Measurements from ENCODE around the gene PLVAP.

PLVAP gene

GRCh38 chr19:17333611-17334413, 43.3 kb downstream of the PLVAP start:
- DNase-seq, result peak; percentile 71 to 72

- peak; percentile 46 to 59 for DNase-seq
Observed at GRCh38 chr19:17332677-17333581, 44.2 kb downstream of the PLVAP start.

- no peak for DNase-seq
Observed at GRCh38 chr19:17332360-17332676, 44.8 kb downstream of the PLVAP start.

- no peak for DNase-seq
Observed at GRCh38 chr19:17331045-17331558, 46.0 kb downstream of the PLVAP start.

DNA sequence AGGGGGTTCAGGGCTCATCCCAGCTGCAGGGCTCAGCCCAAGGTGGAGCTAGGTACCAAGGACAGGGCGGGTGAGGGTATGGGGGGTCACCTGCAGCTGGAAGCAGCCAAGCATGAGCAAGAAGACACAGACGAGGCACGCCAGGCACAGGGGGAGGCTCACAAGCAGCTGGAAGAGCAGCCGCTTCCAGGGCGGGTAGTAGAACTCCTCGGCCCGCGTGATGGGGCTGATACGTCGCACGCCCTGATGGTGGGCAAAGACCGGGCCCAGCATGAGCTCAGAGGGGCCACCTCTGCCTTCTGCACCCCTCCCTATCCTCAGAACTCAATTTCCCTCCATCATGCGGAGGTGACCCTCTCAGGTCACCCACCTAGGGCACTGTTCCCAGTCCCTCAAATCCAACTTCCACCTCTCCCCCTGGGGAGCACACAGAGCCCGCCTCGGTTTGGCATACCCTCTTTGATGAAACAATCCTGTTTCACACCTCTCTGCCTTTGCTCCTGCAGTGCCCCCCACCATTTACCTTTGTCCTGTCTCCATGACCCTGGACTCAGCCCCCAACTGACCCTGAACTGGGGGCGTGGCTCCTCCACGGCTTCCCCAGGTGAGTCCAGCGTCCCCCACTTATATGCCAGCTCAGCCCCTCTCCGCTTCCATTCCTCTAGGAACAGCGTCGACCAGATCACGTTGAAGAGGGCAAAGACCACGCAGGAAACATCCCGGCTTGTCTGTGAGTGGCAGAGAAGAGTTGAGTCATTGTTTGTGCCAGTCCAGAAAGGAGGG, 46.7 kb downstream of the PLVAP start:
- DNase-seq, result no peak

DNA sequence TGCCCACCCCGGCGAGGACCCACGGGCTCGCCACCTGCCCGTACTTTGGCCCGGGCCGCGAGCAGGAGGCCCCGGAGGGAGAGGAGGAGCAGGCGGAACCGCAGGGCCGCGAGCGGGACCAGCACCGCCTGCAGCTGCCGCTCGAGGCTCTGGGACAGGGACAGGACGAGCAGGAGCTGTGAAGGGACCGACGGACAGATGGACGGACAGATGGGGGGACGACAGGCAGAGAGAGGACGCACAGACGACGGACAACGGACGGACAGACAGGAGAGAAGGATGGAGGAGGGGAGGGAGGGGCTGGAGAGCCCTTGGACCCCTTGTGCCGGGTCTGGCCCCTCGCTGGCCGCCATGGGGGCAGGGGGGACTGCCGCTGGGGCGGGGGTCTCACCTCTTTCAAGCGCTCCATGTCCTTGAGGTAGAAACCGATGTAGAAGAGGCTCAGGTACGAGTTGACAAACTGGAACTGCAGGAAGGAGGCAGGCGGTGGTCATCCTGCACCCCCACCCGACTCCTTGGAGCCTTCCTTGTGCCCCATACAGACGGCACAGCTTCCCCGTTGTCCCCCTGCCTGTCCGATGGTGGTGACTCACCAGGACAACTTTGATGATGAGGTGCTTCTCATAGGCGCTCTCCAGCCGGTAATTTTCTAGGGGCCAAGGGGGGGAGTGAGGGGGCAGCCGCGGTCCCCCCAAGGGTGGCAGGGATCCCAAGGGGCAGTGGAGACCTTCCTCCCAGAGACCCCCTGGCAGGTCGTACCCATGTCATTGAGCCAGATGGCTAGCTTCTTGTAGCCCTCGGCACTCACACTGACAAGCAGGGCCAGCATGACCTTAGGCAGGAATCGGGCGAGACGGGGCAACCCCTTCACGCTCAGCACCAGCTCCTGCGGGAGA, 47.5 kb downstream of the PLVAP start:
- DNase-seq, result no peak

DNA sequence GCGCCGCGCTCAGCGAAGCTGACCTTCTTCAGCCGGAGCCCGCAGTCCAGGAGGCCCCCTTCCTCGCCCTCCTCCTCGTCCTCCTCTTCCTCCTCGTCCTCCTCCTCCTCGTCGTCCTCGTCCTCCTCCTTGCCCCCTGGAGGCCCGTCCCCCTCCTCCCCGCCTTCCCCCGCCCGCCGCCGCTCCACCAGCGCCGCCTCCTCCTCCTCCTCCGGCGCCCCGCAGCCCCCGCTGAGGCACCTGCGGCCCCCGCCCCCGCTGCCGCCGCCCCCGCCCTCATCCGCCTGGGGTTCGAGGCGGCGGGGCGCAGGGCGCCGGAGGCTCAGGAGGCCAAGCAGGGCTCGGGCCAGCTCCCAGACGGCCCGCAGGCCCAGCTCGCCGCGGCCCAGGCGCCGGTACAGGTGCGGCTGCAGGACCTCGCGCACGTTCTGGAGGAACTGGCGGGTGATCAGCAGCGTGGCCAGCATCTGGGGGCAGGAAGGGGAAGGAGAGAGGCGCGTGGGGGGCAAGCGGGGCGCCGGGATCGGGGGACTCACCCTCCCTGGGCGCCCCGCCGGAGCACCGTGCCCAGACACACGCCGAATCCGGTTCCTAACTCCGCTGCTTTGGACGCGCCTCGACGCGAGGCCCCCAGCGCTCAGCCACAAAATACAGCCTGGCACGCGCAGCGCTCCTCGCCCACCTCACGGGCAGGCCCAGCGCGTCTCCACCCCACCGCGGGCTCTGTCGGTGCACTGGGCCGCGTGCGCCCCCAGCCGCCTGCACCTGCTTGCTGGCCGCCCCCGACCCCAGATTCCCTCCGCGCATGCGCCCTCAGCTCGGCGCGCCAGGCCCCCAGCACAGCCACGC, 48.4 kb downstream of the PLVAP start:
- peak; percentile 24 to 42 for DNase-seq

DNA sequence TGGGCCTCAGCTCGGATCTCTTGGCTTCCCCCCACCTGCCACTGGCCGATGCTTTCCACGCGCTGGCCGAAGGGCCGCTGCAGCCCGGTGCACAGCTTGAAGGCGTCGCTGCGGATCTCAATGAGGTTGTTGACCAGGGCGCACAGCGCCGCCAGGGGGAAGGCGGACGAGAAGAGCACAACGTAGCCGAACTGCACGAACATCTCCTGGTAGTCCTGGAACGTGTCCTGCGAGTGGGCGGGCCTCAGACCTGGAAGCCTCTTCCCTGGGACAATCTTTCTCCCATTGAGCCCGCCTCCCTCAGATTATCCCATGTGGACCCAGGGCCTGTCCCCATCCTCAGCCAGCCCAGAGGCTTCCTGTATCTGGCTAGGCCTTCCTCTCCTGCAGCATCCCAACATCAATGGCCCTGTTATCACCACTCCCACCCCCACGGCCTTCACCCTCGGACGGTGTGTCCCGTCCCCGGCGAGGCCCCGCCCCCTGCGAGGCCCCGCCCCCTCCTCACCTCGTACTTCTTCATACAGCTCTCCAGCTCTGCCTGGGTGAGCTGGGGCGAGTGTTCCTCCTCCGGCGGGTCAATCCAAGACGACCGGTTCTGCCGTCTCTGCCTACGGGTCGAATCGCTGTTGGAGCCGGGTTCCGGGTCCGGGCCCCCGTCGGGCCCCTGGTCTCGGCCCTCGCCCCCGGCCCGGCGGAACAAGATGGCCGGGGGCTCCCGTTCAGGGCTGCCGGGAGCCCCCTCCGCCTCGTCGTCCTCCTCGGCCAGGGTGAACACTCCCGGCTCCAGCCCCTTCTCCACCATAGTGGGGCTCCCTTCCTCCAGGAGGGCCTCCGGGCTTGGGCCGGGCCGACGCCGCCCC, 49.3 kb downstream of the PLVAP start:
- DNase-seq, result peak; percentile 65

DNA sequence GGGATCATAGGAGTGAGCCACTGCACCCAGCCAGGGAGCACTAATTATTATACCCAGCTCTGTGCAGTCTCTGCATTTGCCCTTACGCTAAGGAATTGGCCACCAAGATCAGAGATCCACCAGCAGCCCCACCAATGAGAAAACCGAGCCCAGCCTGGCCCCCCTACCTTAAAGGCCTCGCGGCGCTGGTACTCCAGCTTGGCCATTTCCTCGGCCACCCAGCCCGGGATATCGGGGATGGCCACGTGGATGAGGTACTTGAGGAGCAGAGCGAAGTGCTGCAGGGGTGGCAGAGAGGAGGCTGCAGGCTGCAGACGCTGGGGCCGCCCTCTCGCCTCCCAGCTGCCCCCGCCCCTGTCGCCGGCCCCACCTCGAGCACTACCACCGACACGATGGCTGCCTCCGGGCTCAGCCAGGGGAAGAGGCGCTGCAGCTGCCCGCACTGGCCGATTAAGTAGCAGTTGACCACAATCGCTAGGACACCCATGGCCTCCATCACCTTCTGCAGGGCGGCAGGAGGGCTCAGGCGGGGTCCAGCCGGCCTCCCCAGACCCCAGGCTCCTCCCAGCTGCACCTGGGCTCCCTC, 50.0 kb downstream of the PLVAP start:
- no peak for DNase-seq

DNA sequence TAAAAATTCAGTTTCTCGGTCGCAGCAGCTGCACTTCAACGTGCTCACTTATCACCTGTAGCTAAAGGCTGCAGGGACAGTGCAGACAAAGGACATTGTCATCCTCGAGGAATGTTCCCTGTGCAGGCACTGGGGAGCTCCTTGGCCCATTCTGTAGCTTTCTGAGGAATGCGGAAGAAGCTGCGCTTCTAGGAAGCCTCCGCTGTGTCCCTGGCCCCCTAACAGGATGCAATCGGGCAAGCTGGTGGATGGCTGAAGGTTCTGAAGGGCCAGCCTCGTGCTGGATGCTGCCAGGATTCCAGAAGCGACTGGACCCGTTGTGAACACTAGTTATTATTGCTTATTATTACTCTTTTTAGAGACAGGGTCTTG, 50.6 kb downstream of the PLVAP start:
- DNase-seq, result no peak

GRCh38 chr19:17325881-17326594, 51.1 kb downstream of the PLVAP start:
- DNase-seq, result no peak

GRCh38 chr19:17325133-17325532, 52.0 kb downstream of the PLVAP start:
- DNase-seq, result no peak

DNA sequence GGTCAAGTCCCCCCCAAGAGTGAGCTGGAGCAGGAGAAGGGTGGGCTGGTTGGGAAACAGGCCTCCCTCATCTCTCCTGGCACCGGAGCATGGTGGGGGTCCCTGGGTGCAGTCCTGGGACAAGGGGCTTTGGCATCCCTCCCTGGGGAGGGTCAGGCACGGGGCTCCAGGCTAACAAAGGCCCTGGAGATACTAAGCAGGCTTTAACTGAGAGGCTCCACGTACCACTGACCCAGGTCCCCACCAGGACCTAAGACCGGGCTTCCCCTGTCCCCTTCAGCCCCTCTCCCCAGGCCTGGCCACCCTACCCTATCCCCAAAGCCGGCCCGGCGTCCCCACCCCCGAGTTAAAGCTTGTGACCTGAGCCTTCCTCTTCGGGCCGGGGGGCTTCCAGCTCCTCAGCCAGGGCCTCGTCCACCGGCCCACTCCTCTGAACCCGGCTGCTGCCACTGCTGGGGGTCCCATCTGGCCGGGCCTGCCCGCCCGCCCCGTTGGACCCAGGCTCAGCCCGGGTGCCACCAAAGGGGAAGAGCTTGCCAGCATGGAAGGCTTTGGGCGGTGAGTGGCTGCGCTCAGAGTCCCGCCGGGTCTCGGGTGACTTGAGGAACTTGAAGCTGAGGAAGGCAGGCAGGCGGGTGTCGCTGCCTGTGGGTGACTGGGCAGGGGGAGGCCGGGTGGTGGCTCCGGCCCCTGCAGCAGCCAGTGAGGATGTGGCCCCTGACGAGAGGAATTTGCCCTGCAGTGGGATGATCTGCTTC, 52.6 kb downstream of the PLVAP start:
- no peak for DNase-seq

DNA sequence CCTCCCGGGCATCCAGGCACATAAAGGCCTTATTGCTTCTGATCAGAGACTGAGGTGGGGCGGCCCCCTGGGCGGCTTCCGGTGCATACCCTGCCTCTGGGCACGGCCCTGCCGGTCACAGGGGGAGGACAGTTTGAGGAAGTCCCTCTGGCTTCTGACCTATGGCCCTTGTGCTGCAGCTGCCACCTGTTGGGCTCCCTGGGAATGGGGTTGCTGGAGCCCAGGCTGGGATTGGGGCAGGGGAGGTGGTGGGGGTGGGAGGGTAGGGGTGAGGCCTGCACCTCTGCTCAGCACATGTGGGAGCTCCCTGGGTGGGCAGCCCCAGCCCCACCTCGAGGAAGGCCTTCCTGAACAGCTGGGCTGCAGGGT, 53.2 kb downstream of the PLVAP start:
- peak in 1 of 2 donors; percentile 21 for DNase-seq

- DNase-seq, result no peak
Observed at GRCh38 chr19:17323300-17323963, 53.7 kb downstream of the PLVAP start.

DNA sequence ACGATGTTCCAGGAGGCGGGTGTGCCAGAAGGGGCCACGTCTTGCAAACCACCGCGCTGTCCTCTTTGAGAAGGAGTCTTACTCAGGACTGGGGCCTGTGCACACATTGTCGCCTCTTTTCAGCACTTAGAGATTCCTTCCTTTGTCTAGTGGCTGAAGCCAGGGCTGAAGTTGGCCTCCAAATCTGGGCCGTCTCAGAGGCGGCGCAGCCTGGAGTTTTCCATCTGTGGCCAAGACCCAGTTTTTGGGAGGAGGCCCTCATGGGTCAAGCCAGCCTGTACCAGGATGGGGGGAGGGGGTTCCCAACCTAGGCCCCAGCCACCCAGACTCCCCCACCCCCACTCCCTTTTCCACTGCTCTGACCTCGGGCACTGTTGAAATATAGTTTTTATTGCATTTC, 54.3 kb downstream of the PLVAP start:
- no peak for DNase-seq

DNA sequence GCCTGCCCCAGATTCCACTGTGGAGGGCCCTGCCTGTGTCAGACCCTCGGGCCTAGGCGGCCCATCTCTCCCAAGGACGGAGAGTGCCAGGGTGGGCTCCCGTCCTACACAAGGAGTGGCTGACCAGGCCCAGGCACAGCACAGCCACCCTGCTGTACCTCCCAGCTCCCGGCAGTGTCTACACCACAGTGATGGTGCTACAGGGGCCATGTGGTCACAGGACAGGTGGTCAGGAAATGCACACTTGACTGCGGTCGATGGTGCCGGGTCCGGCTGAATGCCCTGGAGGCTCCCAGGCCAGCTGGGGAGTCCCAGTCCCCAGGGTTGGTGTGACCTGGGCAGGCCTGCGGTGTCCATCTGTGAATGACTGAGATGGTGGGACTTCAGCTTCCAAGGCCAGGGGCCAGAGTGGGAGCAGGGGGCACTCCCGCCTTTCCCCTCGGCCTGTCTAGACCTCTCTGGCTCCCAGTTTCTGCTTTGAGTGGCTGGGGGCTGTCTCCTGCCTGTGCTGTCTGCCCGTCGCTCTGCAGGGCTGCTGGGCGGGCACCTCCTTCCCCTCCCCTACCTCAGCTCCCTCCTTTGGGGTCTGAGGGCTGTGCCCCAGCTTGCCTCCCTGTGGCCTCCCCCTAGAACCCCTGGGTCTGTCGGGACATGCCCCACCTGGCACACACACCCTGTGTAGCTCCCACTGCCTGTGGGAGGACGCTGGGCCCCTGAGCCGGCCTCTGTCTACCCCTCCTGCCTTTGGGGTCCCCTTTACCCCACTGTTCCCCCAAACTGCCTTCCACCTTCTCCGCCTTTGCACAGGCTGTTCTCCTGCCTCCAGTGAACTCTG, 55.3 kb downstream of the PLVAP start:
- DNase-seq, result no peak
